Spinal cord (tissue), 10 donors: ENCODE measurements around the gene FOXJ2. TPM values are rescaled to one million over a fixed set of nuclear protein-coding genes. Genes with fewer than 3 reads are reported as not detected.

ENCODE experiments used
- DNase-seq, 6 donors: peaks; one replicate each; pipeline versions ENCODE4 v3.0.0 to v3.0.0-alpha.2; 2013 to 2015; ENCODE audit warnings: low spot score in 6 of 6, low read depth in 4 of 6
- H3K27ac ChIP-seq: one replicate; pipeline ENCODE4 v1.5.1; 2013; ENCODE audit warnings: low read depth, low read length, control low read depth
- H3K27me3 ChIP-seq: one replicate; pipeline ENCODE4 v1.6.1; 2013; ENCODE audit warnings: low read length; ENCODE audit not compliant: control insufficient read depth, insufficient read depth
- H3K36me3 ChIP-seq: one replicate; pipeline ENCODE4 v1.6.1; 2013; ENCODE audit warnings: low read length; ENCODE audit not compliant: control insufficient read depth, insufficient read depth
- H3K4me1 ChIP-seq: one replicate; pipeline ENCODE4 v1.6.1; 2013; ENCODE audit warnings: low read length; ENCODE audit not compliant: control insufficient read depth, insufficient read depth
- H3K4me3 ChIP-seq: one replicate; pipeline ENCODE4 v1.5.1; 2013; ENCODE audit warnings: low read depth, low read length, control low read depth
- H3K9me3 ChIP-seq: one replicate; pipeline ENCODE4 v1.6.1; 2013; ENCODE audit warnings: low read length; ENCODE audit not compliant: control insufficient read depth, insufficient read depth
- WGBS: methylation state at CpG from one replicate; pipeline ENCODE4 v1.1.5; 2013; ENCODE audit warnings: missing lambda C conversion rate; ENCODE audit not compliant: insufficient coverage; 5-methylcytosine and 5-hydroxymethylcytosine counted together
- polyA plus RNA-seq, 2 donors: library from polyadenylated mRNA; unstranded; fragments of 120-200 nt; gene quantifications; one replicate each; pipeline ENCODE4 v1.2.1, GENCODE V29; 2013; ENCODE audit not compliant: insufficient read length in 2 of 2
- total RNA-seq, 2 donors: library from RNA; depleted of rRNA in 1 of 2; stranded (reverse); fragments of 120-200 nt in 1 of 2; fragments of >200 nt in 1 of 2; gene quantifications; one replicate each; pipeline versions ENCODE4 v1.2.3 to v1.2.4, GENCODE V29; 2013 to 2014
- donor health status: healthy.

FOXJ2 gene
- total and polyA plus RNA-seq, 4 donors, result 9.5 to 18.7 (median 14.7) TPM

- no peaks in the 10 kb centered on the region for H3K27me3 ChIP-seq
- H3K27ac ChIP-seq, result no peak overlapping the region
- DNase-seq, result no peak
- 77% methylated on average over 5 of the region's 8 CpGs for WGBS
- no peaks in the 10 kb centered on the region for H3K9me3 ChIP-seq
- H3K36me3 ChIP-seq, result peaks cover 19% of the 10 kb centered on the region
- H3K4me3 ChIP-seq, result no peak overlapping the region
- peaks cover 36% of the 10 kb centered on the region for H3K4me1 ChIP-seq
Measured at GRCh38 chr12:8036346-8036745, 3.8 kb downstream of the FOXJ2 start.

DNA sequence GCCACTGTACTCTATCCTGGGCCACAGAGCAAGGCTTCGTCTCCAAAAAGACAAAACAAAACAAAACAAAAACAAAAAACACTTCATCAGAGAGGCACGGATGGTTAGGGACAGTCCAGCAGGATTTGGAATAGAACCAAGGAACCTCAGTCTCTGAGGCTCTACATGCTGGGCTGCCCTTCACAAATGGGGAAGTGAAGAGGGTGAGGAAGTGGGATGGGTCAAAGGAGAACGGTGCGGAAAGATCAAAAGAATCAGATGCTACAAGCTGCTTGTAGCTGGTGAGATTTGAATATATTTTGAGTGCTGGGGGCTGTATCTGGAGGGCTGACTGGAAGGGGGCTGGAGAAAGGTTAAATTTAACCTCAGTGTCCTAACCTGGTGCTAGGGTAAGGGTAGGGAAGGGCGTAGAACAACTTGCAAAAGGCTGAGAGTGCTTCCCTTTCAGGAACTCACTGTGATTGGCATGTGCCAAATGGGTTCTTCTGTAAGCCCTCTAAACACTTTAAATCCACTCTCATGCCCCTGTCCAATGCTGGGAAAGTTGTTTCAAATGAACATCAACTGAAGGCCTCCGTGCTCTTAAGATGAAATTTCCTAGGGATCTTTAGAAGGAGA, 4.6 kb downstream of the FOXJ2 start:
- Histone ChIP-seq H3K4me3 (no peak overlapping the region), H3K9me3 (no peaks in the 10 kb centered on the region), H3K27ac (no peak overlapping the region), H3K36me3 (peaks cover 25% of the 10 kb centered on the region), H3K4me1 (peaks cover 36% of the 10 kb centered on the region), H3K27me3 (no peaks in the 10 kb centered on the region)
- WGBS, result 70% methylated on average over 4 of the region's 6 CpGs
- no peak for DNase-seq

DNA sequence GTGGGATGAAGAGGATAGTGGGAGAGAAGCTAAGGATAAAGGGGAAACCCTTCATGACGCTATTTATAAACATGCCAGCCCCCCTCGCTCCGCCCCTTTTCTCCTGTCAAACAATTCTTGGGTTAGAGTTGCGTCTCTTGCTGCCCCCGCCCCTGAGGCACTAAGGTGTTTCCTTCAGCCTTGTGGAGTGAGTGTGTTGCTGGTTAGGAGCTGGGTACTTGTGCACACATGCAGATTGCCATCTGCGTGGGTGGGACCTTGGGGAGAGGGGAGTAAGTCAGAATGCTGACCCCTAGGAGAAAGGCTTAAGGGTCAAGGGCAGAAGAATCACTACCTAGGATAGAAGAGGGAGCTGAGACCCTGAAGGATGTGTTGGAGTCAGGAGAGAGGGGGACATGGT, 5.4 kb downstream of the FOXJ2 start:
- no peak overlapping the region for H3K27ac ChIP-seq
- peaks cover 34% of the 10 kb centered on the region for H3K4me1 ChIP-seq

DNA sequence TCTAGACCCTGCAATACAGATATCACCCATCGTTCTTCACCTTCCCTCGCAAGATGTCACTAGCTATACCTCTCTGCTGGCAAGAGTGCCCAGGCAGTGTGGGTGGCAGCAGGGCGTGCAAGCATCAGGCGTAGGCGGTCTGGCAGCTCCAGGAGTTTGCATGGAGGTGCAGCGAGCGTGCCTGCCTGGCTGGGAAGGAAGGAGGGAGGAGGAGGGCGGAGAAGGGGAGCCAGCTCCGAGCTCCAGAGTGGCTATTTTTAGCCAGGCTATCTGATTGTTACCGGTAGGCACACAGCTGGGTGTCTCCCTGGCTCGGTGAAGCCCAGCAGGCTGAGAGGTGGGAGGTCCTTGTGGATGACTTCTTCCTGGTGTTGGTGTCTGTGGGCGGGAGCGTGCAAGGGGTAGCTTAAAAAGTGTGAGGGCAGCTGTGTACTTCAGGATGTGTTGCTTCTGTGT, 6.2 kb downstream of the FOXJ2 start:
- Histone ChIP-seq H3K27ac (no peak overlapping the region), H3K9me3 (no peaks in the 10 kb centered on the region), H3K4me3 (peak overlapping the region; percentile 9), H3K36me3 (peaks cover 32% of the 10 kb centered on the region), H3K4me1 (peaks cover 27% of the 10 kb centered on the region), H3K27me3 (no peaks in the 10 kb centered on the region)
- 14% methylated on average over 11 of the region's 13 CpGs for WGBS
- DNase-seq, result peak in 2 of 6 donors; percentile 35 to 60

More for the DNA sequence above, 5.4 kb downstream of the FOXJ2 start:
- Histone ChIP-seq H3K27me3 (no peaks in the 10 kb centered on the region), H3K4me3 (no peak overlapping the region), H3K9me3 (no peaks in the 10 kb centered on the region), H3K36me3 (peaks cover 30% of the 10 kb centered on the region)
- DNase-seq, result no peak
- WGBS, result 67% methylated on average over 1 of the region's 6 CpGs

DNA sequence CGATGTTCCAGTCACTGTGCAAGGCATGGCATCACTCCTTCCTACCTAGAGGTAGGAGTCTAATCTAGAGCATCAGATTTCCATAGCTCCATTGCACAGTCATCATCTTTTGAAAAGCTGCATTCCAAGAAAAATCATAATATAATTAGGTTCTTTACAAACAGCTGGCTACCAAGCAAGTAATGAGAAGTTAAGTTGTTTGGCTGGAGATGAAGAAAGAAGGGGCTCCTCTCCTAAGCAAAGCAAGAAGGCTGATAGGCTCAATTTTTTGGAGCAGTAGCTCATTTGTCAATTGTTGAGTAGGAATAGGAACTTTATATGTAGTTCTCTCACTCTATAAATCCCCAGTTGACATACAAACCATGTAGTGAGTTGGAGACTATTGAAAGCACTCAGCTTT, 8.3 kb downstream of the FOXJ2 start:
- 100% methylated on average over 1 of the region's 1 CpG for WGBS
- DNase-seq, result no peak
- Histone ChIP-seq H3K4me3 (no peak overlapping the region), H3K27me3 (no peaks in the 10 kb centered on the region), H3K27ac (no peak overlapping the region), H3K9me3 (no peaks in the 10 kb centered on the region), H3K4me1 (peaks cover 14% of the 10 kb centered on the region), H3K36me3 (peaks cover 52% of the 10 kb centered on the region)

DNA sequence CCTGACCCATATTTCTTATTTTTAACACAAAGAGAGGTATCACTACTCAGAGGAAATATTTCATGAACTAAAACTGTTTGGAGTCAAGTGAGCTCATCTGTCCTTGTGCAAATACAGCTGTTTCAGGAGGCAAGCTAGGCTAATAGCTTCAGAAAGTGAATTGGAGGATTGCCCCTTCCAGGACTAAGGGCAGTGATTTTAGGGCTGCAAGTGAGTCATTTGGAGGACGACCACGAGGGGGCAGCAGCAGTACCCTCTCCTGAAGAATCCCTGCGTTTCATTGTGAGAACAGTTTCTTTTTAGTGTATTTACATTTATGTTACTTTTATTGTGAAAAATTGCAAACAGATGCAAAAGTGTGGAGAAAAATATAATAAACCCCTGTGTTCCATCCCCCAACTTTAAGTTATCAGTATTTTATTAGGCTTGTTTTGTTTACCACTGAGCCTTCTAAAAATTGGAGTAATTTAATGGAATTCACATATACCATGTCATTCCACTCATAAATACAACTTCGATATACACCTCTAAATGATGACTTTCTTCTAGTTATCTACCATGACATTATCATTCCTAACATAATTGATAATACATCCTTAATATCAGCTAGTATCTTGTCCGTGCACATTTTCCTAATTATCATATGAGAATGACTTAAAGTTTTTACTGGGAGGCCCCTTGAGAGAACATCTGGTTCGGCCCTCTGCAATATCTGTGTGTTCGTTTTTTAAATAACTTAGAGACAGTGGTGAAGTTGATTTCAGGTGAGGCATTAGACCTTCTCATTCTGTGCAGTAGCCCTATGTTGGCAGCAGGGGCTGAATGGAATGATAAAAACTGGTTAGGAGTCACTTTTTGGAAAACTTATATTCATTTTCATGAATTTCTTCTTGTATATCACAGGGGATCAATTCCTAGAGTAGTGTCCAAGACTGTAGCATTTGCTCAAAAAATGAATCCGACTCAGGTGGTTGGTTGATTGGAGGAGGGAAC, 13.7 kb downstream of the FOXJ2 start:
- H3K9me3 ChIP-seq, result no peaks in the 10 kb centered on the region
- peak in 5 of 6 donors; percentile 59 to 92 (median 67) for DNase-seq
- H3K4me3 ChIP-seq, result no peak overlapping the region
- no peak overlapping the region for H3K27ac ChIP-seq
- no peaks in the 10 kb centered on the region for H3K4me1 ChIP-seq
- peaks cover 70% of the 10 kb centered on the region for H3K36me3 ChIP-seq
- WGBS, result 0% methylated on average over 2 of the region's 8 CpGs
- H3K27me3 ChIP-seq, result no peaks in the 10 kb centered on the region

GRCh38 chr12:8047842-8048241, 15.3 kb downstream of the FOXJ2 start:
- no peak for DNase-seq
- no peaks in the 10 kb centered on the region for H3K9me3 ChIP-seq
- peaks cover 69% of the 10 kb centered on the region for H3K36me3 ChIP-seq
- WGBS, result 93% methylated on average over 3 of the region's 5 CpGs
- H3K4me3 ChIP-seq, result no peak overlapping the region
- H3K4me1 ChIP-seq, result no peaks in the 10 kb centered on the region
- H3K27ac ChIP-seq, result no peak overlapping the region
- H3K27me3 ChIP-seq, result no peaks in the 10 kb centered on the region

DNA sequence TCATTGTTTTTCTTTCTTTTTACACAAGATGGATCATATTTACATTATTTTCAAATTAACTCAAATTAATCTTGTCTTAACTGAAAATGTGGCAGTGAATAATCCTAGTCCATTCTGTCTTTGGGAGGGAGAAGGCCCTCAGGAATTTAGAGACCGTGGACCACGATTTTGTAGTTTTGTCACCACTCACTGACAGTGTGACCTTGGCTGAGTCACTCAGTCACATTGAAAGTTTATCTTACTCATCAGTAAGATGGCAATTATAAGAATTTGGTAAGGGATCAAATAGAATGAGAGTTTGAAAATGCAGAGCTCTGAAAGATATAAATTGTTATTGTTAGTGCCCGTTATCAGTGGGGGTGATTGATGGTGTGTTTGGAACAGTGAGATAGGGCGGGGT, 16.4 kb downstream of the FOXJ2 start:
- H3K27me3 ChIP-seq, result no peaks in the 10 kb centered on the region
- H3K9me3 ChIP-seq, result no peaks in the 10 kb centered on the region
- WGBS, result 95% methylated on average over 2 of the region's 4 CpGs
- no peaks in the 10 kb centered on the region for H3K4me1 ChIP-seq
- H3K36me3 ChIP-seq, result peaks cover 68% of the 10 kb centered on the region
- H3K27ac ChIP-seq, result no peak overlapping the region
- DNase-seq, result no peak
- no peak overlapping the region for H3K4me3 ChIP-seq

GRCh38 chr12:8050600-8051250, 18.2 kb downstream of the FOXJ2 start:
- Histone ChIP-seq H3K9me3 (no peaks in the 10 kb centered on the region), H3K27ac (no peak overlapping the region), H3K4me1 (no peaks in the 10 kb centered on the region), H3K4me3 (no peak overlapping the region), H3K36me3 (peaks cover 52% of the 10 kb centered on the region), H3K27me3 (no peaks in the 10 kb centered on the region)
- 96% methylated on average over 4 of the region's 7 CpGs for WGBS
- no peak for DNase-seq
